ENCODE results near the gene ACOXL. TPM values are rescaled to one million over a fixed set of nuclear protein-coding genes. Genes with fewer than 3 reads are reported as not detected.

The ACOXL gene
- total RNA-seq, 1 donor from 2014 or later = not detected

GRCh38 chr2:110773401-110773921 lies 41.1 kb downstream of the ACOXL start:
- no peak for DNase-seq (ENCODE audit: low read depth, low spot score)
- H3K4me3 Mint-ChIP-seq = no peak overlapping the region
- H3K27ac Mint-ChIP-seq (ENCODE audit: unreplicated experiment) = no peak overlapping the region
- peaks cover 6% of the 10 kb centered on the region for H3K4me1 Mint-ChIP-seq
- H3K27me3 Mint-ChIP-seq (ENCODE audit: low read depth) = no peaks in the 10 kb centered on the region
- peaks cover 3% of the 10 kb centered on the region for H3K9me3 Mint-ChIP-seq
- H3K36me3 Mint-ChIP-seq (ENCODE audit: low read depth) = no peaks in the 10 kb centered on the region
- TF ChIP-seq CTCF (conservative IDR thresholded peaks at IDR 0.05) = no peak

- Mint-ChIP-seq H3K36me3 (ENCODE audit: low read depth) (no peaks in the 10 kb centered on the region), H3K4me3 (no peak overlapping the region), H3K9me3 (peaks cover 3% of the 10 kb centered on the region), H3K27ac (ENCODE audit: unreplicated experiment) (no peak overlapping the region), H3K4me1 (no peaks in the 10 kb centered on the region), H3K27me3 (ENCODE audit: low read depth) (no peaks in the 10 kb centered on the region)
- TF ChIP-seq CTCF (conservative IDR thresholded peaks at IDR 0.05) = no peak
- no peak for DNase-seq (ENCODE audit: low read depth, low spot score)
These were observed 42.3 kb downstream of the ACOXL start for GRCh38 chr2:110774701-110775100.

GRCh38 chr2:110777531-110778311 lies 45.3 kb downstream of the ACOXL start:
- no peak for DNase-seq (ENCODE audit: low read depth, low spot score)
- H3K36me3 Mint-ChIP-seq (ENCODE audit: low read depth) = no peaks in the 10 kb centered on the region
- no peak for TF ChIP-seq CTCF (conservative IDR thresholded peaks at IDR 0.05)
- no peak overlapping the region for H3K4me3 Mint-ChIP-seq
- H3K27ac Mint-ChIP-seq (ENCODE audit: unreplicated experiment) = no peak overlapping the region
- peaks cover 3% of the 10 kb centered on the region for H3K9me3 Mint-ChIP-seq
- H3K4me1 Mint-ChIP-seq = no peaks in the 10 kb centered on the region
- H3K27me3 Mint-ChIP-seq (ENCODE audit: low read depth) = no peaks in the 10 kb centered on the region

- no peaks in the 10 kb centered on the region for H3K36me3 Mint-ChIP-seq (ENCODE audit: low read depth)
- no peak for DNase-seq (ENCODE audit: low read depth, low spot score)
- no peak overlapping the region for H3K4me3 Mint-ChIP-seq
- no peak overlapping the region for H3K27ac Mint-ChIP-seq (ENCODE audit: unreplicated experiment)
- no peaks in the 10 kb centered on the region for H3K4me1 Mint-ChIP-seq
- no peaks in the 10 kb centered on the region for H3K27me3 Mint-ChIP-seq (ENCODE audit: low read depth)
- peaks cover 6% of the 10 kb centered on the region for H3K9me3 Mint-ChIP-seq
- no peak for TF ChIP-seq CTCF (conservative IDR thresholded peaks at IDR 0.05)
These were observed 48.1 kb downstream of the ACOXL start for GRCh38 chr2:110780461-110780860.

- no peaks in the 10 kb centered on the region for H3K36me3 Mint-ChIP-seq (ENCODE audit: low read depth)
These were observed 51.0 kb downstream of the ACOXL start for GRCh38 chr2:110783196-110783873.

More at GRCh38 chr2:110783196-110783873, 51.0 kb downstream of the ACOXL start:
- DNase-seq (ENCODE audit: low read depth, low spot score) = no peak
- Mint-ChIP-seq H3K4me1 (no peaks in the 10 kb centered on the region), H3K9me3 (peaks cover 4% of the 10 kb centered on the region), H3K27ac (ENCODE audit: unreplicated experiment) (no peak overlapping the region), H3K27me3 (ENCODE audit: low read depth) (peaks cover 3% of the 10 kb centered on the region), H3K4me3 (no peak overlapping the region)
- TF ChIP-seq CTCF (conservative IDR thresholded peaks at IDR 0.05) = no peak

Measured in neural crest cell (in vitro differentiated cells).